Measurements from ENCODE around the gene CLTB. TPM values are rescaled to one million over a fixed set of nuclear protein-coding genes. Genes with fewer than 3 reads are reported as not detected.

The CLTB gene
- total RNA-seq (2022; extraction: Qiagen RNA extraction), result 101 to 162 TPM (median 153 TPM) in 5 replicates

GRCh38 chr5:176415952-176416924 lies at the start of gene CLTB:
TSS of gene CLTB (minus strand) at chr5:176416539. CDS start at chr5:176416363, 176 bp downstream.

GRCh38 chr5:176447978-176448608 lies 31.8 kb upstream of the CLTB start, which contains the start of gene FAF2:
TSS of gene FAF2 (plus strand) at chr5:176448385. CDS start at chr5:176448408, 23 bp downstream.

GRCh38 chr5:176388444-176389134 lies 27.8 kb downstream of the CLTB start, which contains the start of the genes HIGD2A and NOP16:
TSS of gene HIGD2A (plus strand) at chr5:176388751. CDS start at chr5:176388820, 69 bp downstream.
TSS of gene NOP16 (minus strand) at chr5:176388598. CDS start at chr5:176388539, 59 bp downstream.

GRCh38 chr5:176365351-176366231 lies 50.7 kb downstream of the CLTB start, which contains the start of gene ARL10:
TSS of gene ARL10 (plus strand) at chr5:176365487. CDS start at chr5:176365564, 77 bp downstream.

GRCh38 chr5:176361437-176362232 lies 54.7 kb downstream of the CLTB start, which contains the start of gene KIAA1191:
TSS of gene KIAA1191 (minus strand) at chr5:176361764. CDS start at chr5:176359508, 2,256 bp downstream.

Other genes starting within 250 kb of the CLTB start
- gene SIMC1, start 178.1 kb downstream of the CLTB start, total RNA-seq (2022; extraction: Qiagen RNA extraction), result 11.4 to 18.0 TPM (median 14.6 TPM) in 5 replicates
- gene KIAA1191, start 54.8 kb downstream of the CLTB start, total RNA-seq (2022; extraction: Qiagen RNA extraction), result 69.8 to 102 TPM (median 81.8 TPM) in 5 replicates
- gene ARL10, start 51.1 kb downstream of the CLTB start, total RNA-seq (2022; extraction: Qiagen RNA extraction), result 0.36 to 0.86 TPM (median 0.39 TPM) in 5 replicates
- 122 to 133 TPM (median 127 TPM) in 5 replicates for gene NOP16, start 27.9 kb downstream of the CLTB start, total RNA-seq (2022; extraction: Qiagen RNA extraction)
- 232 to 276 TPM (median 253 TPM) in 5 replicates for gene HIGD2A, start 27.8 kb downstream of the CLTB start, total RNA-seq (2022; extraction: Qiagen RNA extraction)
- 45.4 to 58.4 TPM (median 46.0 TPM) in 5 replicates for gene FAF2, start 31.8 kb upstream of the CLTB start, total RNA-seq (2022; extraction: Qiagen RNA extraction)
- 29.9 to 37.2 TPM (median 32.5 TPM) in 5 replicates for gene RNF44, start 120.9 kb upstream of the CLTB start, total RNA-seq (2022; extraction: Qiagen RNA extraction)
- gene CDHR2, start 132.8 kb upstream of the CLTB start, total RNA-seq (2022; extraction: Qiagen RNA extraction), result 0.10 to 0.17 TPM (median 0.12 TPM) in 4 of 5 replicates, not detected in the other
- 7.3 to 9.6 TPM (median 9.1 TPM) in 5 replicates for gene GPRIN1, start 193.6 kb upstream of the CLTB start, total RNA-seq (2022; extraction: Qiagen RNA extraction)
- gene SNCB, start 214.0 kb upstream of the CLTB start, total RNA-seq (2022; extraction: Qiagen RNA extraction), result 0.89 to 1.5 TPM (median 1.3 TPM) in 5 replicates
- gene EIF4E1B, start 214.1 kb upstream of the CLTB start, total RNA-seq (2022; extraction: Qiagen RNA extraction), result not detected in 5 replicates
- 59.0 to 64.5 TPM (median 61.5 TPM) in 5 replicates for gene TSPAN17, start 230.9 kb upstream of the CLTB start, total RNA-seq (2022; extraction: Qiagen RNA extraction)